Coronary artery (tissue), 2 donors: ENCODE results near the gene POU6F1.

ENCODE experiments used
- DNase-seq: peaks from one replicate; pipeline ENCODE4 v3.0.0-alpha.2; 2017; ENCODE audit warnings: low spot score
- H3K27ac ChIP-seq, 2 donors: fragments of 200-600 bp; sonication (generic); one replicate each; pipeline ENCODE4 v1.5.1; 2016 to 2019
- H3K4me3 ChIP-seq: fragments of 200-600 bp; sonication (generic); 2 replicates; pipeline ENCODE4 v1.5.1; 2016; ENCODE audit warnings: mild to moderate bottlenecking, moderate library complexity
- CTCF ChIP-seq: fragments of 200-600 bp; sonication (generic); IDR thresholded peaks from one replicate; pipeline ENCODE4 v1.5.1; 2019; ENCODE audit warnings: antibody characterized with exemption

Gene POU6F1

GRCh38 chr12:51198568-51199365 is 19.1 kb downstream of the POU6F1 start:
- Histone ChIP-seq H3K4me3 (no peak overlapping the region), H3K27ac (no peak overlapping the region)
- no peak for DNase-seq
- TF ChIP-seq CTCF: no peak

- H3K4me3 ChIP-seq: no peak overlapping the region
- H3K27ac ChIP-seq: no peak overlapping the region
- DNase-seq: no peak
- no peak for TF ChIP-seq CTCF
Measured at GRCh38 chr12:51197736-51198567, 19.9 kb downstream of the POU6F1 start.

GRCh38 chr12:51196547-51196946 is 21.3 kb downstream of the POU6F1 start:
- Histone ChIP-seq H3K4me3 (no peak overlapping the region), H3K27ac (no peak overlapping the region)
- no peak for TF ChIP-seq CTCF
- DNase-seq: no peak

GRCh38 chr12:51195841-51196240 is 22.0 kb downstream of the POU6F1 start:
- TF ChIP-seq CTCF: no peak
- no peak overlapping the region for H3K27ac ChIP-seq
- no peak overlapping the region for H3K4me3 ChIP-seq
- no peak for DNase-seq

- Histone ChIP-seq H3K27ac (no peak overlapping the region), H3K4me3 (no peak overlapping the region)
- no peak for DNase-seq
- TF ChIP-seq CTCF: no peak
Measured at GRCh38 chr12:51192284-51192671, 25.6 kb downstream of the POU6F1 start.

GRCh38 chr12:51191516-51192283 is 26.2 kb downstream of the POU6F1 start:
- no peak overlapping the region for H3K27ac ChIP-seq
- DNase-seq: no peak
- no peak for TF ChIP-seq CTCF
- no peak overlapping the region for H3K4me3 ChIP-seq
